ENCODE results near the gene SPACA6.

SPACA6 gene

DNA sequence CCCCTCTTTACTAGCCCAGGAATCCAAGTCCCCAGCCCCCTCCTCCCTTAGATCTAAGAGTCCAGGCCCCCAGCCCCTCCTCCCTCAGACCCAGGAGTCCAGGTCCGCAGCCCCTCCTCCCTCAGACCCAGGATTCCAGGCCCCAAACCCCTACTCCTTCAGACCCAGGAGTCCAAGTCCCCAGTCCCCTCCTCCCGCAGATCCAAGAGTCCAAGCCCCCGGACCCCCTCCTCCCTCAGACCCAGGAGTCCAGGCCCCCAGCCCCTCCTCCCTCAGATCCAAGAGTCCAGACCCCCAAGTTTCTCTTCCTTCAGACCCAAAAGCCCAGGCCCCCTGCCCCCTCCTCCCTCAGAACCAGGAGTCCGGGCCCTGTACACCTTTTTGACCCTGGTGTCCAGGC is 11.5 kb downstream of the SPACA6 start:
- Histone ChIP-seq H3K4me3 (ENCODE audit: low read length, poor library complexity, severe bottlenecking) (peak overlapping the region; percentile 96), H3K9me3 (ENCODE audit: insufficient read depth, low read depth, low read length) (no peaks in the 10 kb centered on the region), H3K79me2 (ENCODE audit: insufficient read depth, low read length) (peaks cover 13% of the 10 kb centered on the region), H3K9ac (ENCODE audit: low read depth, low read length, poor library complexity, severe bottlenecking) (peak overlapping the region; percentile 99), H3K36me3 (ENCODE audit: insufficient read depth, low read length) (no peaks in the 10 kb centered on the region), H3K4me2 (ENCODE audit: low read depth, low read length, poor library complexity, severe bottlenecking) (peak overlapping the region; percentile 95), H2AFZ (ENCODE audit: low read length) (peak overlapping the region; percentile 54), H3K27me3 (ENCODE audit: insufficient read depth, low read length, poor library complexity, severe bottlenecking) (no peaks in the 10 kb centered on the region), H3K4me1 (ENCODE audit: insufficient read depth, low read length, poor library complexity, severe bottlenecking) (peaks cover 7% of the 10 kb centered on the region), H4K20me1 (ENCODE audit: insufficient read depth, low read length, poor library complexity, severe bottlenecking) (peaks cover 7% of the 10 kb centered on the region), H3K9me2 (replicated peaks; ENCODE audit: low read depth, low read length) (no peaks in the 10 kb centered on the region), H3F3A (ENCODE audit: low read depth) (no peaks in the 10 kb centered on the region)
- no peak for TF ChIP-seq EZH2phosphoT487 (IDR thresholded peaks at IDR 0.05; ENCODE audit: borderline replicate concordance)
- TF ChIP-seq, protein P1, sequence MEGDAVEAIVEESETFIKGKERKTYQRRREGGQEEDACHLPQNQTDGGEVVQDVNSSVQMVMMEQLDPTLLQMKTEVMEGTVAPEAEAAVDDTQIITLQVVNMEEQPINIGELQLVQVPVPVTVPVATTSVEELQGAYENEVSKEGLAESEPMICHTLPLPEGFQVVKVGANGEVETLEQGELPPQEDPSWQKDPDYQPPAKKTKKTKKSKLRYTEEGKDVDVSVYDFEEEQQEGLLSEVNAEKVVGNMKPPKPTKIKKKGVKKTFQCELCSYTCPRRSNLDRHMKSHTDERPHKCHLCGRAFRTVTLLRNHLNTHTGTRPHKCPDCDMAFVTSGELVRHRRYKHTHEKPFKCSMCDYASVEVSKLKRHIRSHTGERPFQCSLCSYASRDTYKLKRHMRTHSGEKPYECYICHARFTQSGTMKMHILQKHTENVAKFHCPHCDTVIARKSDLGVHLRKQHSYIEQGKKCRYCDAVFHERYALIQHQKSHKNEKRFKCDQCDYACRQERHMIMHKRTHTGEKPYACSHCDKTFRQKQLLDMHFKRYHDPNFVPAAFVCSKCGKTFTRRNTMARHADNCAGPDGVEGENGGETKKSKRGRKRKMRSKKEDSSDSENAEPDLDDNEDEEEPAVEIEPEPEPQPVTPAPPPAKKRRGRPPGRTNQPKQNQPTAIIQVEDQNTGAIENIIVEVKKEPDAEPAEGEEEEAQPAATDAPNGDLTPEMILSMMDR (conservative IDR thresholded peaks at IDR 0.05; ENCODE audit: low read length) = no peak

DNA sequence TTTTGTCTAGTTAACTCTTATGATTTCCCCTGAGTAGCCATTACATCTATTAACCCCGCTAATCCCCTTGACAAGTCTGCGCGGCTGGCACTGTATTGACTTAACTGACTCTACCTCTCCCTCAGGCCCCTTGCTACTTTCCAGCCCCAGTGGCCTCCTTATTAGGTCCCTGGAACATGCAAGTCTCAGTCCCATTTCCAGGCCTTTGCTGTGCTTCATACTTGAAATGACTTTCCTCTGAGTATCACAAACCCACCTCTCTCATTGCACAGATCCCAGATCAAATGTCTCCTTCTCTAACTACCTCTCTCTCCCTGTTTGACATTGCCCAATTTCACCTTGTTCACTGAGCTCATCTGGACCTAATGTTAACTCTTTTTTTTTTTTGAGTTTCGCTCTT is 13.2 kb downstream of the SPACA6 start:
- Histone ChIP-seq H3K9ac (ENCODE audit: low read depth, low read length, poor library complexity, severe bottlenecking) (no peak overlapping the region), H3K36me3 (ENCODE audit: insufficient read depth, low read length) (no peaks in the 10 kb centered on the region), H3K4me2 (ENCODE audit: low read depth, low read length, poor library complexity, severe bottlenecking) (no peak overlapping the region), H3K27me3 (ENCODE audit: insufficient read depth, low read length, poor library complexity, severe bottlenecking) (no peaks in the 10 kb centered on the region), H3K4me3 (ENCODE audit: low read length, poor library complexity, severe bottlenecking) (no peak overlapping the region), H3F3A (ENCODE audit: low read depth) (no peaks in the 10 kb centered on the region), H3K4me1 (ENCODE audit: insufficient read depth, low read length, poor library complexity, severe bottlenecking) (peaks cover 7% of the 10 kb centered on the region), H3K9me3 (ENCODE audit: insufficient read depth, low read depth, low read length) (no peaks in the 10 kb centered on the region), H3K79me2 (ENCODE audit: insufficient read depth, low read length) (peaks cover 13% of the 10 kb centered on the region), H4K20me1 (ENCODE audit: insufficient read depth, low read length, poor library complexity, severe bottlenecking) (peaks cover 7% of the 10 kb centered on the region), H2AFZ (ENCODE audit: low read length) (no peak overlapping the region), H3K9me2 (replicated peaks; ENCODE audit: low read depth, low read length) (no peaks in the 10 kb centered on the region)
- TF ChIP-seq, protein P1 (conservative IDR thresholded peaks at IDR 0.05; ENCODE audit: low read length) = no peak
- TF ChIP-seq EZH2phosphoT487 (IDR thresholded peaks at IDR 0.05; ENCODE audit: borderline replicate concordance) = no peak

DNA sequence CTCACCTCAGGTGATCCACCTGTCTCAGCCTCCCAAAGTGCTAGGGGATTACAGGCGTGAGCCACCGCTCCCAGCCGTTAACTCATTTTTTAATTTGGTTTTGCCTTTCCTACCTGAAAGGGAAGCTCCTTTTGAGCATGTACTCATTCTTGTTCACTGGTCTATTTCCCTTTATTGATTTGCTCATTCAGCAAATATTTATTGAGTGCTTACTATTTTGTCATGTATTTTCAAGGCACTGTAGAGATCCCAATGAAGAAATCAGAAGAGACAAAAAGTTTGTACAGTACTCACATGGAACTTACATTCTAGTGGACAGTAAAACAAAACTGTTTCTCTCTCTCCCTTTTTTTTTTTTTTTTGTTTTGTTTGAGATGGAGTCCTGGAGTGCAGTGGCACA is 13.8 kb downstream of the SPACA6 start:
- no peak overlapping the region for H3K9ac ChIP-seq (ENCODE audit: low read depth, low read length, poor library complexity, severe bottlenecking)
- no peaks in the 10 kb centered on the region for H3K27me3 ChIP-seq (ENCODE audit: insufficient read depth, low read length, poor library complexity, severe bottlenecking)
- no peaks in the 10 kb centered on the region for H3K9me2 ChIP-seq (replicated peaks; ENCODE audit: low read depth, low read length)
- H4K20me1 ChIP-seq (ENCODE audit: insufficient read depth, low read length, poor library complexity, severe bottlenecking) = peaks cover 7% of the 10 kb centered on the region
- H3K36me3 ChIP-seq (ENCODE audit: insufficient read depth, low read length) = no peaks in the 10 kb centered on the region
- H2AFZ ChIP-seq (ENCODE audit: low read length) = no peak overlapping the region
- no peak overlapping the region for H3K4me2 ChIP-seq (ENCODE audit: low read depth, low read length, poor library complexity, severe bottlenecking)
- peaks cover 13% of the 10 kb centered on the region for H3K79me2 ChIP-seq (ENCODE audit: insufficient read depth, low read length)
- H3F3A ChIP-seq (ENCODE audit: low read depth) = no peaks in the 10 kb centered on the region
- no peak for TF ChIP-seq EZH2phosphoT487 (IDR thresholded peaks at IDR 0.05; ENCODE audit: borderline replicate concordance)
- TF ChIP-seq, protein P1 (conservative IDR thresholded peaks at IDR 0.05; ENCODE audit: low read length) = no peak
- no peak overlapping the region for H3K4me3 ChIP-seq (ENCODE audit: low read length, poor library complexity, severe bottlenecking)
- H3K4me1 ChIP-seq (ENCODE audit: insufficient read depth, low read length, poor library complexity, severe bottlenecking) = peaks cover 7% of the 10 kb centered on the region
- no peaks in the 10 kb centered on the region for H3K9me3 ChIP-seq (ENCODE audit: insufficient read depth, low read depth, low read length)
